Sigmoid colon (tissue), 4 donors: ENCODE results near the gene EHMT1.

Experiments used
- CTCF ChIP-seq, 4 experiments: fragments of 450-650 bp in 3 of 4; fragments of 200-600 bp in 1 of 4; IDR thresholded peaks; one replicate each; pipeline ENCODE4 v1.5.1; 2016 to 2019; ENCODE audit warnings: antibody characterized with exemption in 4 of 4, mild to moderate bottlenecking in 3 of 4, moderate library complexity in 2 of 4
- EP300 ChIP-seq, 4 donors: sonication (generic); formaldehyde crosslinking; IDR thresholded peaks; one replicate each; pipeline ENCODE4 v1.6.1; 2017; ENCODE audit warnings: antibody characterized with exemption in 4 of 4
- POLR2A ChIP-seq, 2 donors: fragments of 450-650 bp; IDR thresholded peaks; one replicate each; pipeline ENCODE4 v1.6.1; 2016; ENCODE audit warnings: antibody characterized with exemption in 2 of 2, mild to moderate bottlenecking in 2 of 2, moderate library complexity in 2 of 2
- POLR2AphosphoS5 ChIP-seq, 4 donors: sonication (generic); formaldehyde crosslinking; IDR thresholded peaks; one replicate each; pipeline ENCODE4 v1.6.1; 2017; ENCODE audit warnings: antibody characterized with exemption in 4 of 4

GRCh38 chr9:137649553-137649952 is 30.7 kb downstream of the EHMT1 start:
- TF ChIP-seq CTCF (IDR thresholded peaks at IDR 0.05): no peak
- no peak for TF ChIP-seq POLR2A (IDR thresholded peaks at IDR 0.05)
- TF ChIP-seq EP300 (IDR thresholded peaks at IDR 0.05): no peak
- TF ChIP-seq POLR2AphosphoS5 (IDR thresholded peaks at IDR 0.05): no peak
